ENCODE results near the gene KDM4D. TPM values are rescaled to one million over a fixed set of nuclear protein-coding genes. Genes with fewer than 3 reads are reported as not detected.

The KDM4D gene
- total and polyA plus RNA-seq, 9 of the 15 experiments (the other 6 are each of a cell fraction or from before 2014, with no cell fraction given) = 0.34 to 1.1 (median 0.50) TPM

DNA sequence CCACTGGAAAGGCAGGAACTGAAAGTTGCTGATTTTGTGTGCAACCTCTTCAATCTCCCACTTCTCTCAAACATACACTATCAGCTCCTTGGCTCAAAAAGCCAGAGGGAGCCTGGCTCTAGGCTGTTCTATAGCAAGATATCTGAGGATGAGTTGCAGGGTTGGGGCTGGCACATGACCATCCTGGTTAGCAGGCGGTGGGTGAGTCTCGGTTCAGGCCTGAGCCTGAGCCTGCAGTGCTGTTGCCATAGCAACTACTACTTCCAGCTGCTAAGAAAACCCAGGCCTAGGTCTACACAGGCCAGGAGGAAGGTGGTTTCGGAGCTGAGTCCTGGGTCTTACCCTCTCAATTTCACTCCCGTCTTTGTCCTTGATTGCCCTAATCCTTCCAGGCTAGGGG, 39.1 kb upstream of the KDM4D start:
- in situ Hi-C loops (cut with MboI) (no loop called here), intact Hi-C loops (cut with micrococcal nuclease) (no loop called here)
- POLR2A ChIA-PET = interaction anchor here (0.6 to 1.1 kb wide), 2 partner anchors 10 to 1144 kb away, joined by 3 read pairs; no protein-coding TSS in a partner anchor
- Histone ChIP-seq H3K27ac (ENCODE audit: extremely low read depth, low read depth, low read length) (no peak overlapping the region), H3K36me3 (ENCODE audit: control insufficient read depth, insufficient read depth, low read length) (no peaks in the 10 kb centered on the region), H3K27me3 (ENCODE audit: control insufficient read depth in 2 of 2, insufficient read depth in 2 of 2, low read length in 2 of 2) (peaks cover 0 to 4% of the 10 kb centered on the region in 2 experiments; a peak in 3 of 5 replicates), H2AFZ (ENCODE audit: low read depth, low read length) (no peak overlapping the region), H3K9ac (ENCODE audit: insufficient read depth in 1 of 2, low read depth in 2 of 2, low read length in 2 of 2) (no peak overlapping the region), H3K4me3 (no peak overlapping the region), H3K4me1 (replicated peaks in 1 of 2; ENCODE audit: control insufficient read depth in 2 of 2, insufficient read depth in 2 of 2, low read length in 2 of 2) (no peaks in the 10 kb centered on the region), H3K9me3 (replicated peaks; ENCODE audit: control insufficient read depth, insufficient read depth, low read depth, low read length) (no peaks in the 10 kb centered on the region), H3K4me2 (ENCODE audit: insufficient read depth, low read length) (no peak overlapping the region), H3K79me2 (ENCODE audit: control insufficient read depth, insufficient read depth, low read length) (no peaks in the 10 kb centered on the region), H4K20me1 (replicated peaks; ENCODE audit: control insufficient read depth, insufficient read depth, low read length) (no peaks in the 10 kb centered on the region), H3K9me1 (ENCODE audit: control insufficient read depth, insufficient read depth, low read length) (no peaks in the 10 kb centered on the region)
- CTCF ChIA-PET (ENCODE audit: low intra/inter-chr PET ratio) = no interaction called here
- DNase-seq (ENCODE audit: extremely low read depth in 1 of 4, low spot score in 3 of 4) (no peak), ATAC-seq (no peak; the same call in 2 of the 3 replicates), FAIRE-seq (no peak)
- 9% methylated on average over 4 of the region's 4 CpGs for WGBS (ENCODE audit: insufficient coverage, low coverage, missing lambda C conversion rate)
- TF ChIP-seq RFX1 (IDR thresholded peaks at IDR 0.05) = peak; percentile 81
- no peak for TF ChIP-seq POLR2A (conservative IDR thresholded peaks at IDR 0.05)
- BruUV-seq (replicated peaks) = no TSS peak

DNA sequence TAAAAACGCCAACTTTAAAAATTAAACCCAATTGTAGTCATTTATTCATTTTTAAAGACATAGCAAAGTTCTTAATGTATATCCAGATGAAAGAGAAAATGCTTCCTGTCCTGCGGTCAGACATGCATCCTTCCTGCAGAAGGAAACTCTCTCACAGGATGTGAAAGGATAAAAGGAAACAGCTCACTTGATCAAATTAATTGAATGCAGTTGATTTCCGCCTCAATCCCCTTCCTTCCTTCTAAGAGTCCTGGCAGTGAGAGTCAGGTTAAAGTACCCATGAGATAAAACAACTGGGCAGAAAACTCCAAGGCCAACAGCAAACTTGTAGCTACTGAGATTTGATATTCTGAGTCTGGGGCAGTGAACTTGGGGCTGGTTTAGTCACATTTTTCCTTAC, 38.7 kb upstream of the KDM4D start:
- 3% methylated on average over 3 of the region's 3 CpGs for WGBS (ENCODE audit: insufficient coverage, low coverage, missing lambda C conversion rate)
- ChIA-PET CTCF (ENCODE audit: low intra/inter-chr PET ratio) (no interaction called here), POLR2A (interaction anchor here (0.6 to 1.1 kb wide), 2 partner anchors 10 to 1143 kb away, joined by 3 read pairs; no protein-coding TSS in a partner anchor)
- in situ Hi-C loops (cut with MboI) (no loop called here), intact Hi-C loops (cut with micrococcal nuclease) (no loop called here)
- Histone ChIP-seq H4K20me1 (replicated peaks; ENCODE audit: control insufficient read depth, insufficient read depth, low read length) (no peaks in the 10 kb centered on the region), H2AFZ (ENCODE audit: low read depth, low read length) (no peak overlapping the region), H3K9me1 (ENCODE audit: control insufficient read depth, insufficient read depth, low read length) (no peaks in the 10 kb centered on the region), H3K4me2 (ENCODE audit: insufficient read depth, low read length) (no peak overlapping the region), H3K9ac (ENCODE audit: insufficient read depth in 1 of 2, low read depth in 2 of 2, low read length in 2 of 2) (no peak overlapping the region), H3K27ac (ENCODE audit: extremely low read depth, low read depth, low read length) (no peak overlapping the region), H3K9me3 (replicated peaks; ENCODE audit: control insufficient read depth, insufficient read depth, low read depth, low read length) (no peaks in the 10 kb centered on the region), H3K4me3 (no peak overlapping the region), H3K27me3 (ENCODE audit: control insufficient read depth in 2 of 2, insufficient read depth in 2 of 2, low read length in 2 of 2) (peaks cover 0 to 7% of the 10 kb centered on the region in 2 experiments; a peak in 2 of 5 replicates), H3K79me2 (ENCODE audit: control insufficient read depth, insufficient read depth, low read length) (no peaks in the 10 kb centered on the region), H3K4me1 (replicated peaks in 1 of 2; ENCODE audit: control insufficient read depth in 2 of 2, insufficient read depth in 2 of 2, low read length in 2 of 2) (no peaks in the 10 kb centered on the region), H3K36me3 (ENCODE audit: control insufficient read depth, insufficient read depth, low read length) (no peaks in the 10 kb centered on the region)
- FAIRE-seq (no peak), DNase-seq (ENCODE audit: extremely low read depth in 1 of 4, low spot score in 3 of 4) (no peak), ATAC-seq (no peak)
- BruUV-seq (replicated peaks) = no TSS peak
- TF ChIP-seq MYBL2 (IDR thresholded peaks at IDR 0.05; ENCODE audit: low read depth) (no peak), MYBL2 (CRISPR knock-in tag; IDR thresholded peaks at IDR 0.05; ENCODE audit: borderline replicate concordance) (no peak), BRCA1 (IDR thresholded peaks at IDR 0.05) (no peak), BRCA1 (CRISPR knock-in tag; IDR thresholded peaks at IDR 0.05) (no peak), ZNF830 (CRISPR knock-in tag; IDR thresholded peaks at IDR 0.05) (no peak), ZNF431 (CRISPR knock-in tag; IDR thresholded peaks at IDR 0.05) (no peak), JUNB (CRISPR knock-in tag; conservative IDR thresholded peaks at IDR 0.05) (no peak)
- TF ChIP-seq, protein P1, sequence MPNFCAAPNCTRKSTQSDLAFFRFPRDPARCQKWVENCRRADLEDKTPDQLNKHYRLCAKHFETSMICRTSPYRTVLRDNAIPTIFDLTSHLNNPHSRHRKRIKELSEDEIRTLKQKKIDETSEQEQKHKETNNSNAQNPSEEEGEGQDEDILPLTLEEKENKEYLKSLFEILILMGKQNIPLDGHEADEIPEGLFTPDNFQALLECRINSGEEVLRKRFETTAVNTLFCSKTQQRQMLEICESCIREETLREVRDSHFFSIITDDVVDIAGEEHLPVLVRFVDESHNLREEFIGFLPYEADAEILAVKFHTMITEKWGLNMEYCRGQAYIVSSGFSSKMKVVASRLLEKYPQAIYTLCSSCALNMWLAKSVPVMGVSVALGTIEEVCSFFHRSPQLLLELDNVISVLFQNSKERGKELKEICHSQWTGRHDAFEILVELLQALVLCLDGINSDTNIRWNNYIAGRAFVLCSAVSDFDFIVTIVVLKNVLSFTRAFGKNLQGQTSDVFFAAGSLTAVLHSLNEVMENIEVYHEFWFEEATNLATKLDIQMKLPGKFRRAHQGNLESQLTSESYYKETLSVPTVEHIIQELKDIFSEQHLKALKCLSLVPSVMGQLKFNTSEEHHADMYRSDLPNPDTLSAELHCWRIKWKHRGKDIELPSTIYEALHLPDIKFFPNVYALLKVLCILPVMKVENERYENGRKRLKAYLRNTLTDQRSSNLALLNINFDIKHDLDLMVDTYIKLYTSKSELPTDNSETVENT (CRISPR knock-in tag; IDR thresholded peaks at IDR 0.05) = no peak
- TF ChIP-seq, protein P2, sequence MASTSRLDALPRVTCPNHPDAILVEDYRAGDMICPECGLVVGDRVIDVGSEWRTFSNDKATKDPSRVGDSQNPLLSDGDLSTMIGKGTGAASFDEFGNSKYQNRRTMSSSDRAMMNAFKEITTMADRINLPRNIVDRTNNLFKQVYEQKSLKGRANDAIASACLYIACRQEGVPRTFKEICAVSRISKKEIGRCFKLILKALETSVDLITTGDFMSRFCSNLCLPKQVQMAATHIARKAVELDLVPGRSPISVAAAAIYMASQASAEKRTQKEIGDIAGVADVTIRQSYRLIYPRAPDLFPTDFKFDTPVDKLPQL (IDR thresholded peaks at IDR 0.05; ENCODE audit: extremely low read depth, insufficient read length) = no peak
- TF ChIP-seq, protein P3, sequence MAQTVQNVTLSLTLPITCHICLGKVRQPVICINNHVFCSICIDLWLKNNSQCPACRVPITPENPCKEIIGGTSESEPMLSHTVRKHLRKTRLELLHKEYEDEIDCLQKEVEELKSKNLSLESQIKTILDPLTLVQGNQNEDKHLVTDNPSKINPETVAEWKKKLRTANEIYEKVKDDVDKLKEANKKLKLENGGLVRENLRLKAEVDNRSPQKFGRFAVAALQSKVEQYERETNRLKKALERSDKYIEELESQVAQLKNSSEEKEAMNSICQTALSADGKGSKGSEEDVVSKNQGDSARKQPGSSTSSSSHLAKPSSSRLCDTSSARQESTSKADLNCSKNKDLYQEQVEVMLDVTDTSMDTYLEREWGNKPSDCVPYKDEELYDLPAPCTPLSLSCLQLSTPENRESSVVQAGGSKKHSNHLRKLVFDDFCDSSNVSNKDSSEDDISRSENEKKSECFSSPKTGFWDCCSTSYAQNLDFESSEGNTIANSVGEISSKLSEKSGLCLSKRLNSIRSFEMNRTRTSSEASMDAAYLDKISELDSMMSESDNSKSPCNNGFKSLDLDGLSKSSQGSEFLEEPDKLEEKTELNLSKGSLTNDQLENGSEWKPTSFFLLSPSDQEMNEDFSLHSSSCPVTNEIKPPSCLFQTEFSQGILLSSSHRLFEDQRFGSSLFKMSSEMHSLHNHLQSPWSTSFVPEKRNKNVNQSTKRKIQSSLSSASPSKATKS (CRISPR knock-in tag; IDR thresholded peaks at IDR 0.05) = no peak

All from K562 (cell line).